Activated CD8-positive, alpha-beta T cell treated with anti-CD3 and anti-CD28 coated beads for 36 hours (primary cell): ENCODE results near the gene C1QBP. TPM values are rescaled to one million over a fixed set of nuclear protein-coding genes. Genes with fewer than 3 reads are reported as not detected.

Experiments used
- ATAC-seq: fragments of 200-7000 bp; cut with Tn5 transposase; one replicate; pipeline ENCODE4 v1.10.0; 2021; ENCODE audit warnings: mild to moderate bottlenecking, moderate library complexity
- CTCF ChIA-PET: fragments of 350-600 bp; sonication (Branson Sonifier 250); formaldehyde crosslinking; loops from one replicate; lab custom pipeline; 2021; ENCODE audit warnings: antibody characterized with exemption; lab: Charles Lee
- POLR2A ChIA-PET: fragments of 350-600 bp; sonication (Branson Sonifier 250); formaldehyde crosslinking; loops from one replicate; lab custom pipeline; 2021; ENCODE audit warnings: antibody characterized with exemption; lab: Charles Lee
- DNase-seq: peaks from one replicate; pipeline ENCODE4 v3.0.0-alpha.2; 2020
- H3K27ac Mint-ChIP-seq: one replicate; pipeline ENCODE4 v1.8.0; 2021; ENCODE audit warnings: mild to moderate bottlenecking, mixed read lengths
- H3K27me3 Mint-ChIP-seq: one replicate; pipeline ENCODE4 v1.8.0; 2021; ENCODE audit warnings: mixed read lengths
- H3K36me3 Mint-ChIP-seq: one replicate; pipeline ENCODE4 v1.8.0; 2021; ENCODE audit warnings: low read depth, mixed read lengths
- H3K4me1 Mint-ChIP-seq: one replicate; pipeline ENCODE4 v1.8.0; 2021; ENCODE audit warnings: low read depth, mixed read lengths
- H3K4me3 Mint-ChIP-seq: one replicate; pipeline ENCODE4 v1.8.0; 2021; ENCODE audit warnings: mild to moderate bottlenecking, moderate library complexity, mixed read lengths
- H3K9me3 Mint-ChIP-seq: one replicate; pipeline ENCODE4 v1.8.0; 2021; ENCODE audit warnings: mixed read lengths
- CTCF ChIP-seq: fragments of 200-600 bp; IDR thresholded peaks from one replicate; pipeline ENCODE4 v1.8.0; 2022; ENCODE audit warnings: antibody characterized with exemption, mild to moderate bottlenecking
- intact Hi-C: fragments of 100-400 bp; cut with micrococcal nuclease; formaldehyde crosslinking; loops from one replicate; pipeline ENCODE4 v1.10.0; 2022
- total RNA-seq, 2 experiments: library from RNA; stranded (reverse); gene quantifications; one replicate each; pipeline ENCODE4 v1.2.3, GENCODE V29; 2021

C1QBP gene
- total RNA-seq, 2 experiments from 2014 or later: 463 to 470 TPM

- H3K4me3 Mint-ChIP-seq: no peak overlapping the region
- H3K4me1 Mint-ChIP-seq: peaks cover 7% of the 10 kb centered on the region
- H3K36me3 Mint-ChIP-seq: peaks cover 55% of the 10 kb centered on the region
- intact Hi-C loops: no loop called here
- H3K9me3 Mint-ChIP-seq: no peaks in the 10 kb centered on the region
- ChIA-PET POLR2A (interaction anchor here (0.6 to 2.6 kb wide), 7 partner anchors 10 to 48 kb away, joined by 3 to 13 read pairs (median 4); partner anchors contain the start of gene C1QBP), CTCF (interaction anchor here (0.8 to 3.7 kb wide), 3 partner anchors 13 to 94 kb away, joined by 3 to 17 read pairs (median 3); partner anchors contain the start of gene C1QBP)
- TF ChIP-seq CTCF: no peak
- H3K27me3 Mint-ChIP-seq: no peaks in the 10 kb centered on the region
- no peak for DNase-seq
- no peak for ATAC-seq
- no peak overlapping the region for H3K27ac Mint-ChIP-seq
These were observed 47.3 kb downstream of the C1QBP start for GRCh38 chr17:5391678-5392077.

Other genes starting within 250 kb of the C1QBP start
- 1 to 10 TPM; 7.7 to 8.7 TPM for gene ZNF594, start 247.3 kb downstream of the C1QBP start, total RNA-seq
- under 1 TPM; 0.13 to 0.54 TPM for gene SCIMP, start 204.3 kb downstream of the C1QBP start, total RNA-seq
- 10 to 100 TPM; 58.7 to 60.6 TPM for gene RABEP1, start 156.9 kb downstream of the C1QBP start, total RNA-seq
- 100 to 1,000 TPM; 140 to 141 TPM for gene NUP88, start 19.5 kb downstream of the C1QBP start, total RNA-seq
- gene RPAIN, start 19.0 kb downstream of the C1QBP start, total RNA-seq: 10 to 100 TPM; 56.9 to 61.4 TPM
- 10 to 100 TPM; 30.9 to 32.5 TPM for gene DHX33, start 29.8 kb upstream of the C1QBP start, total RNA-seq
- 10 to 100 TPM; 43.4 to 45.8 TPM for gene DERL2, start 47.0 kb upstream of the C1QBP start, total RNA-seq
- 10 to 100 TPM; 30.3 to 35.0 TPM for gene MIS12, start 47.4 kb upstream of the C1QBP start, total RNA-seq
- gene NLRP1, start 145.4 kb upstream of the C1QBP start, total RNA-seq: 10 to 100 TPM; 26.0 to 28.2 TPM